ENCODE results near the gene CARMIL1.

- no peak for TF ChIP-seq MAX (IDR thresholded peaks at IDR 0.05)
- no peak for TF ChIP-seq CTCF (IDR thresholded peaks at IDR 0.05; ENCODE audit: control extremely low read depth in 1 of 3, insufficient read depth in 1 of 3, low read depth in 1 of 3, low read length in 3 of 3)
- TF ChIP-seq POU5F1 (IDR thresholded peaks at IDR 0.05; ENCODE audit: low read depth, low read length) = no peak
- TF ChIP-seq SP2 (IDR thresholded peaks at IDR 0.05; ENCODE audit: low read length) = no peak
- no peak for TF ChIP-seq CEBPB (IDR thresholded peaks at IDR 0.05; ENCODE audit: low read depth, low read length)
- no peak for TF ChIP-seq EP300 (IDR thresholded peaks at IDR 0.05; ENCODE audit: borderline replicate concordance in 1 of 2, low read depth in 2 of 2, low read length in 2 of 2)
- TF ChIP-seq FOSL1 (IDR thresholded peaks at IDR 0.05; ENCODE audit: insufficient read depth, low read depth, low read length) = no peak
- no peak for TF ChIP-seq ZNF274 (IDR thresholded peaks at IDR 0.05; ENCODE audit: borderline replicate concordance, extremely low read depth, low read length)
- no peak for TF ChIP-seq POLR2A (IDR thresholded peaks at IDR 0.05; ENCODE audit: control extremely low read depth in 1 of 2, low read depth in 2 of 2, low read length in 2 of 2)
- TF ChIP-seq RNF2 (IDR thresholded peaks at IDR 0.05; ENCODE audit: borderline replicate concordance, low read depth, low read length, missing control alignments, poor library complexity, severe bottlenecking) = no peak
- no peak for TF ChIP-seq RFX5 (IDR thresholded peaks at IDR 0.05; ENCODE audit: borderline replicate concordance, low read depth, low read length)
- TF ChIP-seq HDAC6 (IDR thresholded peaks at IDR 0.05; ENCODE audit: low read depth, low read length) = no peak
- no peak for TF ChIP-seq RAD21 (IDR thresholded peaks at IDR 0.05 in 1 of 2, conservative IDR thresholded peaks at IDR 0.05 in 1 of 2; ENCODE audit: low read depth in 2 of 2, low read length in 2 of 2)
- TF ChIP-seq SIRT6 (IDR thresholded peaks at IDR 0.05; ENCODE audit: low read length) = no peak
Measured at GRCh38 chr6:25442898-25443297, 163.7 kb downstream of the CARMIL1 start.

Measured in H1 (cell line).